ENCODE data around the gene SPTSSB. TPM values are rescaled to one million over a fixed set of nuclear protein-coding genes. Genes with fewer than 3 reads are reported as not detected.
A peak's percentile ranks its signal among the peaks of the same experiment; 100 is the strongest.

The SPTSSB gene
- total and polyA plus RNA-seq, 2 experiments from 2014 or later: 5.0 to 6.9 TPM

- H2AFZ ChIP-seq: no peak overlapping the region
- no peak overlapping the region for H3K4me2 ChIP-seq
- DNase-seq (ENCODE audit: low spot score): no peak
- WGBS (ENCODE audit: low lambda C conversion rate, missing lambda C conversion rate): 93% methylated on average over 1 of the region's 1 CpG
- no peaks in the 10 kb centered on the region for H3K27me3 ChIP-seq
- no peak for TF ChIP-seq EZH2phosphoT487 (IDR thresholded peaks at IDR 0.05; ENCODE audit: low read depth, severe bottlenecking, unreplicated experiment)
- no peak for TF ChIP-seq EZH2 (IDR thresholded peaks at IDR 0.05; ENCODE audit: borderline replicate concordance)
- TF ChIP-seq, protein P1, sequence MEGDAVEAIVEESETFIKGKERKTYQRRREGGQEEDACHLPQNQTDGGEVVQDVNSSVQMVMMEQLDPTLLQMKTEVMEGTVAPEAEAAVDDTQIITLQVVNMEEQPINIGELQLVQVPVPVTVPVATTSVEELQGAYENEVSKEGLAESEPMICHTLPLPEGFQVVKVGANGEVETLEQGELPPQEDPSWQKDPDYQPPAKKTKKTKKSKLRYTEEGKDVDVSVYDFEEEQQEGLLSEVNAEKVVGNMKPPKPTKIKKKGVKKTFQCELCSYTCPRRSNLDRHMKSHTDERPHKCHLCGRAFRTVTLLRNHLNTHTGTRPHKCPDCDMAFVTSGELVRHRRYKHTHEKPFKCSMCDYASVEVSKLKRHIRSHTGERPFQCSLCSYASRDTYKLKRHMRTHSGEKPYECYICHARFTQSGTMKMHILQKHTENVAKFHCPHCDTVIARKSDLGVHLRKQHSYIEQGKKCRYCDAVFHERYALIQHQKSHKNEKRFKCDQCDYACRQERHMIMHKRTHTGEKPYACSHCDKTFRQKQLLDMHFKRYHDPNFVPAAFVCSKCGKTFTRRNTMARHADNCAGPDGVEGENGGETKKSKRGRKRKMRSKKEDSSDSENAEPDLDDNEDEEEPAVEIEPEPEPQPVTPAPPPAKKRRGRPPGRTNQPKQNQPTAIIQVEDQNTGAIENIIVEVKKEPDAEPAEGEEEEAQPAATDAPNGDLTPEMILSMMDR (IDR thresholded peaks at IDR 0.05; ENCODE audit: poor library complexity): no peak
- no peak overlapping the region for H3K27ac ChIP-seq
- no peaks in the 10 kb centered on the region for H3K79me2 ChIP-seq
- no peaks in the 10 kb centered on the region for H3K9me2 ChIP-seq (replicated peaks; ENCODE audit: insufficient read depth)
- no peaks in the 10 kb centered on the region for H3K4me1 ChIP-seq (ENCODE audit: insufficient read depth)
- H3K36me3 ChIP-seq (replicated peaks; ENCODE audit: insufficient read depth, low read depth): no peaks in the 10 kb centered on the region
- no peak overlapping the region for H3K4me3 ChIP-seq
- H4K20me1 ChIP-seq (ENCODE audit: insufficient read depth, poor library complexity, severe bottlenecking): no peaks in the 10 kb centered on the region
- no peaks in the 10 kb centered on the region for H3K9me3 ChIP-seq (ENCODE audit: low read depth)
These were observed 20.0 kb downstream of the SPTSSB start for GRCh38 chr3:161351330-161351729.

DNA sequence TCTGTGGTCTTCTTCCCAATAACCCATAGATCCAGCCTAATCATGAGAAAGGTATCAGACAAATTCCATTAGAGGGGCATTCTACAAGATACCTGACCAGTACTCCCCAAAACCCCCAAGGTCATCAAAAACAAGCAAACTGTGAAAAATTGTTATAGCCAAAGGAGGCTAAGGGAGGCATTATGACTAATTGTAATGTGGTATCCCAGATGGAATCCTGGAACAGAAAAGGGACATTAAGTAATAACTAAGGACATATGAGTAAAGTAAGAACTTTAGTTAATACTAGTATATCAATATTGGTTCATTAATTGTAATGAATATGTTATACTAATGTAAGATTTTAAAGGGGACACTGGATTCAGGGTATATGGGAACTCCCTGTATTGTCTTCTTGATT is 20.4 kb downstream of the SPTSSB start:
- Histone ChIP-seq H3K36me3 (replicated peaks; ENCODE audit: insufficient read depth, low read depth) (no peaks in the 10 kb centered on the region), H3K27ac (no peak overlapping the region), H3K79me2 (no peaks in the 10 kb centered on the region), H3K4me1 (ENCODE audit: insufficient read depth) (no peaks in the 10 kb centered on the region), H3K9me2 (replicated peaks; ENCODE audit: insufficient read depth) (no peaks in the 10 kb centered on the region), H2AFZ (no peak overlapping the region), H3K9me3 (ENCODE audit: low read depth) (no peaks in the 10 kb centered on the region), H3K4me2 (no peak overlapping the region), H3K27me3 (no peaks in the 10 kb centered on the region), H3K4me3 (no peak overlapping the region), H4K20me1 (ENCODE audit: insufficient read depth, poor library complexity, severe bottlenecking) (no peaks in the 10 kb centered on the region)
- TF ChIP-seq, protein P1 (IDR thresholded peaks at IDR 0.05; ENCODE audit: poor library complexity): no peak
- TF ChIP-seq EZH2 (IDR thresholded peaks at IDR 0.05; ENCODE audit: borderline replicate concordance) (no peak), EZH2phosphoT487 (IDR thresholded peaks at IDR 0.05; ENCODE audit: low read depth, severe bottlenecking, unreplicated experiment) (no peak)
- DNase-seq (ENCODE audit: low spot score): no peak

- WGBS (ENCODE audit: low lambda C conversion rate, missing lambda C conversion rate): 63% methylated on average over 7 of the region's 7 CpGs
- no peaks in the 10 kb centered on the region for H3K9me2 ChIP-seq (replicated peaks; ENCODE audit: insufficient read depth)
- no peaks in the 10 kb centered on the region for H3K4me1 ChIP-seq (ENCODE audit: insufficient read depth)
- H3K4me3 ChIP-seq: no peak overlapping the region
- no peaks in the 10 kb centered on the region for H3K79me2 ChIP-seq
- H3K4me2 ChIP-seq: no peak overlapping the region
- peak; percentile 31 for DNase-seq (ENCODE audit: low spot score)
- no peaks in the 10 kb centered on the region for H4K20me1 ChIP-seq (ENCODE audit: insufficient read depth, poor library complexity, severe bottlenecking)
- peak overlapping the region; percentile 2 for H3K27ac ChIP-seq
- no peaks in the 10 kb centered on the region for H3K27me3 ChIP-seq
- no peaks in the 10 kb centered on the region for H3K36me3 ChIP-seq (replicated peaks; ENCODE audit: insufficient read depth, low read depth)
- no peak overlapping the region for H2AFZ ChIP-seq
- TF ChIP-seq, protein P1 (IDR thresholded peaks at IDR 0.05; ENCODE audit: poor library complexity): no peak
- TF ChIP-seq EZH2phosphoT487 (IDR thresholded peaks at IDR 0.05; ENCODE audit: low read depth, severe bottlenecking, unreplicated experiment): no peak
- no peak for TF ChIP-seq EZH2 (IDR thresholded peaks at IDR 0.05; ENCODE audit: borderline replicate concordance)
- no peaks in the 10 kb centered on the region for H3K9me3 ChIP-seq (ENCODE audit: low read depth)
These were observed 21.6 kb downstream of the SPTSSB start for GRCh38 chr3:161349529-161350312.

Data from hepatocyte (in vitro differentiated cells).